Measurements from ENCODE around the gene TCTN3. TPM values are rescaled to one million over a fixed set of nuclear protein-coding genes. Genes with fewer than 3 reads are reported as not detected.

Gene TCTN3
- polyA plus RNA-seq, 1 donor (not counting 4 experiments of a cell fraction or from before 2014, with no cell fraction given) = 43.0 TPM

DNA sequence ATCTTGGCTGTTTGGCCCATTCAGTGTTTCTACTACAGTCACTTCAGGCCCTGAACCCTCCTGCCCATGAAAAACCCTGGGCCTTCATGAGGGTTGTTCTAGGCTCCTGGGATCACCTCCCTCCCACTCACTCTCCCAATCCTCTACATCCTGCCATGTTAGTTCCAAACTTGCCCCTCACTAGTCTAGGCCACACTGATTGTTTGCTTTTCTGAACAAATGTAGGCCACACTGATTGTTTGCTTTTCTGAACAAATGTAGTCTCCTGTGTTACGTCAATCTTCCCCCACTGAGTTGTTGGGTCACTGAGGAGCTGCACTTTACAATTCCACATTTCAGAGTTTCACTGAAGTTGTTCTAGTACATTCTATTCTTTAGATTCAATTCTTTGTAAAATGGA, 31.9 kb downstream of the TCTN3 start:
- H3K4me1 ChIP-seq (ENCODE audit: control insufficient read depth, extremely low read depth, insufficient read depth, low read length) = peaks cover 4% of the 10 kb centered on the region
- H3K27me3 ChIP-seq (ENCODE audit: control insufficient read depth, extremely low read depth, insufficient read depth, low read length) = no peaks in the 10 kb centered on the region
- H3K4me2 ChIP-seq (ENCODE audit: control insufficient read depth, extremely low read depth, insufficient read depth, low read depth, low read length) = no peak overlapping the region
- no peak for FAIRE-seq
- peaks cover 0 to 4% of the 10 kb centered on the region in 2 experiments for H3K36me3 ChIP-seq (ENCODE audit: control insufficient read depth in 2 of 2, extremely low read depth in 1 of 2, insufficient read depth in 2 of 2, low read length in 2 of 2)
- no peak overlapping the region for H3K27ac ChIP-seq (ENCODE audit: control insufficient read depth, insufficient read depth, low read length)
- no peaks in the 10 kb centered on the region for H3K79me2 ChIP-seq (ENCODE audit: control insufficient read depth, insufficient read depth, low read length)
- no peaks in the 10 kb centered on the region for H3K9me1 ChIP-seq (ENCODE audit: control insufficient read depth, extremely low read depth, insufficient read depth, low read length)
- H3K9me3 ChIP-seq (ENCODE audit: control insufficient read depth, low read depth, low read length) = no peaks in the 10 kb centered on the region
- dilution Hi-C loops (cut with MboI; ENCODE audit: extremely low pct_ligation_motif_present, low sequenced_read_pairs) = no loop called here
- H4K20me1 ChIP-seq (ENCODE audit: control insufficient read depth, extremely low read depth, insufficient read depth, low read length) = no peaks in the 10 kb centered on the region
- H3K9ac ChIP-seq (ENCODE audit: control insufficient read depth, extremely low read depth, insufficient read depth, low read length) = no peak overlapping the region
- TF ChIP-seq CTCF (optimal IDR thresholded peaks at IDR 0.05 in 1 of 3, IDR thresholded peaks at IDR 0.05 in 1 of 3, conservative IDR thresholded peaks at IDR 0.05 in 1 of 3; ENCODE audit: extremely low read depth in 1 of 3, insufficient read depth in 2 of 3, low read length in 3 of 3) (no peak), EZH2 (IDR thresholded peaks at IDR 0.05; ENCODE audit: low read length) (no peak)
- no peak overlapping the region for H3K4me3 ChIP-seq (ENCODE audit: control insufficient read depth in 2 of 3, extremely low read depth in 1 of 3, insufficient read depth in 2 of 3, low read depth in 1 of 3, low read length in 3 of 3)
- no peak overlapping the region for H2AFZ ChIP-seq (ENCODE audit: control insufficient read depth, low read length)
- DNase-seq (ENCODE audit: low read depth, low spot score) = no peak

- no peak overlapping the region for H3K4me3 ChIP-seq (ENCODE audit: control insufficient read depth in 2 of 3, extremely low read depth in 1 of 3, insufficient read depth in 2 of 3, low read depth in 1 of 3, low read length in 3 of 3)
- H4K20me1 ChIP-seq (ENCODE audit: control insufficient read depth, extremely low read depth, insufficient read depth, low read length) = no peaks in the 10 kb centered on the region
- H3K36me3 ChIP-seq (ENCODE audit: control insufficient read depth in 2 of 2, extremely low read depth in 1 of 2, insufficient read depth in 2 of 2, low read length in 2 of 2) = peaks cover 0 to 4% of the 10 kb centered on the region in 2 experiments
- dilution Hi-C loops (cut with MboI; ENCODE audit: extremely low pct_ligation_motif_present, low sequenced_read_pairs) = no loop called here
- peaks cover 13% of the 10 kb centered on the region for H3K79me2 ChIP-seq (ENCODE audit: control insufficient read depth, insufficient read depth, low read length)
- no peak for FAIRE-seq
- H3K27me3 ChIP-seq (ENCODE audit: control insufficient read depth, extremely low read depth, insufficient read depth, low read length) = no peaks in the 10 kb centered on the region
- no peaks in the 10 kb centered on the region for H3K9me3 ChIP-seq (ENCODE audit: control insufficient read depth, low read depth, low read length)
- DNase-seq (ENCODE audit: low read depth, low spot score) = no peak
- no peak overlapping the region for H3K9ac ChIP-seq (ENCODE audit: control insufficient read depth, extremely low read depth, insufficient read depth, low read length)
- no peak overlapping the region for H2AFZ ChIP-seq (ENCODE audit: control insufficient read depth, low read length)
- H3K4me1 ChIP-seq (ENCODE audit: control insufficient read depth, extremely low read depth, insufficient read depth, low read length) = peaks cover 7% of the 10 kb centered on the region
- no peaks in the 10 kb centered on the region for H3K9me1 ChIP-seq (ENCODE audit: control insufficient read depth, extremely low read depth, insufficient read depth, low read length)
- no peak overlapping the region for H3K4me2 ChIP-seq (ENCODE audit: control insufficient read depth, extremely low read depth, insufficient read depth, low read depth, low read length)
- TF ChIP-seq EZH2 (IDR thresholded peaks at IDR 0.05; ENCODE audit: low read length) (no peak), CTCF (optimal IDR thresholded peaks at IDR 0.05 in 1 of 3, IDR thresholded peaks at IDR 0.05 in 1 of 3, conservative IDR thresholded peaks at IDR 0.05 in 1 of 3; ENCODE audit: extremely low read depth in 1 of 3, insufficient read depth in 2 of 3, low read length in 3 of 3) (no peak)
- H3K27ac ChIP-seq (ENCODE audit: control insufficient read depth, insufficient read depth, low read length) = no peak overlapping the region
Observed at GRCh38 chr10:95660283-95660682, 33.4 kb downstream of the TCTN3 start.

Measured in keratinocyte (primary cell).